RWPE2 (cell line): Measurements from ENCODE around the gene INMT.

ENCODE experiments used
- ATAC-seq: fragments of 200-7000 bp; cut with Tn5 transposase; 3 replicates; pipeline ENCODE4 v1.9.1; 2021; ENCODE audit warnings: low read depth
- DNase-seq: peaks from one replicate; pipeline ENCODE4 v3.0.0-alpha.2; 2020; ENCODE audit warnings: low spot score
- H3K27ac ChIP-seq: fragments of 450-650 bp; 2 replicates; pipeline ENCODE4 v1.5.1; 2017; ENCODE audit warnings: mild to moderate bottlenecking; ENCODE audit not compliant: poor library complexity, severe bottlenecking
- H3K27me3 ChIP-seq: fragments of 250-450 bp; sonication (Bioruptor Pico); 2 replicates; pipeline ENCODE4 v1.5.1; 2021; ENCODE audit warnings: mild to moderate bottlenecking, moderate library complexity; ENCODE audit not compliant: insufficient read depth, poor library complexity, severe bottlenecking
- H3K36me3 ChIP-seq: fragments of 250-450 bp; sonication (Bioruptor Pico); 2 replicates; pipeline ENCODE4 v1.5.1; 2020; ENCODE audit warnings: low read depth, mild to moderate bottlenecking, moderate library complexity
- H3K4me1 ChIP-seq: fragments of 250-450 bp; sonication (Bioruptor Pico); 2 replicates; pipeline ENCODE4 v1.5.1; 2021; ENCODE audit warnings: mild to moderate bottlenecking, moderate library complexity; ENCODE audit not compliant: insufficient read depth, poor library complexity, severe bottlenecking
- H3K4me3 ChIP-seq: fragments of 250-450 bp; sonication (Bioruptor Pico); 2 replicates; pipeline ENCODE4 v1.5.1; 2021; ENCODE audit warnings: mild to moderate bottlenecking, moderate library complexity; ENCODE audit not compliant: severe bottlenecking
- H3K9me3 ChIP-seq: fragments of 250-450 bp; sonication (Bioruptor Pico); 2 replicates; pipeline ENCODE4 v1.5.1; 2021; ENCODE audit warnings: mild to moderate bottlenecking, moderate library complexity; ENCODE audit not compliant: severe bottlenecking
- TF ChIP-seq, protein P1 (sequence below): fragments of 450-650 bp; IDR thresholded peaks from one replicate; pipeline ENCODE4 v1.5.1; 2017; ENCODE audit warnings: mild to moderate bottlenecking, moderate library complexity; ENCODE audit not compliant: poor library complexity, severe bottlenecking

The INMT gene

DNA sequence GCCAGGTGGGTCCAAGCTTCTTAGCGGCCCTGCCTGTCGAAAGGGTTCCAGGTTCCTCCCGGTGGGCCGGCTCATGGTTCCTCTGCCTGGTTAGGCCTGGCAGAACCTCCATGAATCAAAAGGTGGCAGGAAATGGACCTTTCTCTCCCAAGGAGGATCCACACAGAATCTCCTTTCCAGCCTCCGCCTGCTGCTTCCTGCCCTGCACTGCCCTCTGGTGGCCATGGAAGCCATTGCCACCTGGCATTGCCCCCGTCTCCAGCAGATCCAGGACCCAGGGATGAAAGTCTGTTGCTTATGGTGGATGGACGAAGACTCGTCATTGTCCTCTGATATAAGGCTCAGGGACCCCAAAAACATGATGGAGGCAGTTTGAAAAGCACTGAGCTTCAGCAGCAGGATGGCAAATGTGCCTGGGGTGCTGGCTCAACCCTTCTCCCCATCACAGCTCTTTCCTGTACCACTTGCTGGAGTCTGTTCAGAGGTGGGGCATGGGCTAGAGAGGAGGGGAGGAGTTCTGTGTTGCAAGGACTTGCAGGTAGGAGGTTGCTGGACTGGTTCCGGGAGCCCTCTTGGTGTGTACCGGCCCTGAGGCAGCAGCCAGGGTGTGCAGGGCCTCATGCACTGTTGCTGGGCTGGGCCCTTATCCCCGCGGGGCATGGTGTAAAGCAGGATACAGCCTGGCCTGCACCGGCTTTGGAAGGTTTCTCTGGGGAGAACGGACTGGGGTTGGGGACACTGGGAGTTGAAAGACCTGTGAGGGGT lies 11.3 kb upstream of the INMT start:
- Histone ChIP-seq H3K27me3 (no peaks in the 10 kb centered on the region), H3K9me3 (no peaks in the 10 kb centered on the region), H3K4me1 (no peaks in the 10 kb centered on the region), H3K36me3 (no peaks in the 10 kb centered on the region), H3K4me3 (no peak overlapping the region), H3K27ac (no peak overlapping the region)
- DNase-seq (no peak), ATAC-seq (peak; percentile 75)
- TF ChIP-seq, protein P1, sequence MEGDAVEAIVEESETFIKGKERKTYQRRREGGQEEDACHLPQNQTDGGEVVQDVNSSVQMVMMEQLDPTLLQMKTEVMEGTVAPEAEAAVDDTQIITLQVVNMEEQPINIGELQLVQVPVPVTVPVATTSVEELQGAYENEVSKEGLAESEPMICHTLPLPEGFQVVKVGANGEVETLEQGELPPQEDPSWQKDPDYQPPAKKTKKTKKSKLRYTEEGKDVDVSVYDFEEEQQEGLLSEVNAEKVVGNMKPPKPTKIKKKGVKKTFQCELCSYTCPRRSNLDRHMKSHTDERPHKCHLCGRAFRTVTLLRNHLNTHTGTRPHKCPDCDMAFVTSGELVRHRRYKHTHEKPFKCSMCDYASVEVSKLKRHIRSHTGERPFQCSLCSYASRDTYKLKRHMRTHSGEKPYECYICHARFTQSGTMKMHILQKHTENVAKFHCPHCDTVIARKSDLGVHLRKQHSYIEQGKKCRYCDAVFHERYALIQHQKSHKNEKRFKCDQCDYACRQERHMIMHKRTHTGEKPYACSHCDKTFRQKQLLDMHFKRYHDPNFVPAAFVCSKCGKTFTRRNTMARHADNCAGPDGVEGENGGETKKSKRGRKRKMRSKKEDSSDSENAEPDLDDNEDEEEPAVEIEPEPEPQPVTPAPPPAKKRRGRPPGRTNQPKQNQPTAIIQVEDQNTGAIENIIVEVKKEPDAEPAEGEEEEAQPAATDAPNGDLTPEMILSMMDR: peak; percentile 95

GRCh38 chr7:30741289-30741688 lies 10.6 kb upstream of the INMT start:
- Histone ChIP-seq H3K4me3 (no peak overlapping the region), H3K36me3 (no peaks in the 10 kb centered on the region), H3K27me3 (no peaks in the 10 kb centered on the region), H3K4me1 (no peaks in the 10 kb centered on the region), H3K9me3 (no peaks in the 10 kb centered on the region), H3K27ac (no peak overlapping the region)
- TF ChIP-seq, protein P1: no peak
- ATAC-seq (no peak), DNase-seq (no peak)

- Histone ChIP-seq H3K4me1 (no peaks in the 10 kb centered on the region), H3K36me3 (no peaks in the 10 kb centered on the region), H3K4me3 (no peak overlapping the region), H3K27ac (no peak overlapping the region), H3K9me3 (no peaks in the 10 kb centered on the region), H3K27me3 (no peaks in the 10 kb centered on the region)
- DNase-seq: no peak
- peak; percentile 68 for ATAC-seq
- TF ChIP-seq, protein P1: peak; percentile 26
These were observed 8.4 kb upstream of the INMT start for GRCh38 chr7:30743371-30744074.

DNA sequence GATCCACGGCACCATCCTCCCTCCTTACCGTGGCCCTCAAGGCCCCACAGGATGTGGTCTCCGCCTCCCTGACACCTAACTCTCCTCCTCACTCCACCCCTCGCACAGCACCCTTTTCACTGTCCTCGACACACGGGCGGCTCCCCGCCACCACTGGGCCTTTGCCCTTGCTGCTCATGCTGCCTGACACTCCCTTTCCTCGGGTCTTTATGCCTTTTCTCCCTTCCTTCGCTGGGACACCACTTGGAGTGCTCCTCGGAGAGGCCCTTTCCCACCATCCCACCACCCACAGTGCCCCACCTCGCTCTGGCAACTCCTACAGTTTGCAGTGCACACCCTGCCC lies 7.9 kb upstream of the INMT start:
- TF ChIP-seq, protein P1: no peak
- ATAC-seq (no peak), DNase-seq (no peak)
- no peak overlapping the region for H3K27ac ChIP-seq
- H3K27me3 ChIP-seq: no peaks in the 10 kb centered on the region
- H3K4me1 ChIP-seq: no peaks in the 10 kb centered on the region
- H3K36me3 ChIP-seq: no peaks in the 10 kb centered on the region
- H3K4me3 ChIP-seq: no peak overlapping the region
- H3K9me3 ChIP-seq: no peaks in the 10 kb centered on the region

- H3K9me3 ChIP-seq: no peaks in the 10 kb centered on the region
- H3K27me3 ChIP-seq: no peaks in the 10 kb centered on the region
- H3K36me3 ChIP-seq: no peaks in the 10 kb centered on the region
- DNase-seq: no peak
- TF ChIP-seq, protein P1: no peak
- no peak for ATAC-seq
- H3K4me1 ChIP-seq: no peaks in the 10 kb centered on the region
- no peak overlapping the region for H3K27ac ChIP-seq
- H3K4me3 ChIP-seq: no peak overlapping the region
These were observed 6.5 kb upstream of the INMT start for GRCh38 chr7:30745261-30745941.
